Sigmoid colon (tissue), 7 donors: Measurements from ENCODE around the gene GGCX. TPM values are rescaled to one million over a fixed set of nuclear protein-coding genes. Genes with fewer than 3 reads are reported as not detected.
A peak's percentile ranks its signal among the peaks of the same experiment; 100 is the strongest.

ENCODE experiments used
- DNase-seq: peaks from one replicate; pipeline ENCODE4 v3.0.0-alpha.2; 2019
- H3K27ac ChIP-seq, 4 donors: fragments of 200-600 bp; sonication (generic); one replicate each; pipeline ENCODE4 v1.5.1; 2016 to 2019; ENCODE audit warnings: mild to moderate bottlenecking in 1 of 4
- H3K27me3 ChIP-seq, 3 donors: fragments of 200-600 bp; sonication (generic); one replicate each; pipeline ENCODE4 v1.5.1; 2019; ENCODE audit warnings: mild to moderate bottlenecking in 1 of 3
- H3K36me3 ChIP-seq, 4 donors: fragments of 200-600 bp; sonication (generic); one replicate each; pipeline ENCODE4 v1.5.1; 2016 to 2019
- H3K4me1 ChIP-seq, 4 donors: fragments of 200-600 bp; sonication (generic); one replicate each; pipeline ENCODE4 v1.5.1; 2017 to 2019
- H3K4me3 ChIP-seq, 4 donors: fragments of 200-600 bp; sonication (generic); one replicate each; pipeline ENCODE4 v1.5.1; 2017 to 2019; ENCODE audit warnings: mild to moderate bottlenecking in 2 of 4, moderate library complexity in 1 of 4
- H3K9me3 ChIP-seq, 4 donors: fragments of 200-600 bp in 3 of 4; sonication (generic) in 3 of 4; one replicate each; pipeline versions ENCODE4 v1.5.1 to v1.6.1; 2013 to 2019
- CTCF ChIP-seq, 4 experiments: fragments of 450-650 bp in 3 of 4; fragments of 200-600 bp in 1 of 4; IDR thresholded peaks; one replicate each; pipeline ENCODE4 v1.5.1; 2016 to 2019; ENCODE audit warnings: antibody characterized with exemption in 4 of 4, mild to moderate bottlenecking in 3 of 4, moderate library complexity in 2 of 4
- EP300 ChIP-seq, 4 donors: sonication (generic); formaldehyde crosslinking; IDR thresholded peaks; one replicate each; pipeline ENCODE4 v1.6.1; 2017; ENCODE audit warnings: antibody characterized with exemption in 4 of 4
- POLR2A ChIP-seq, 2 donors: fragments of 450-650 bp; IDR thresholded peaks; one replicate each; pipeline ENCODE4 v1.6.1; 2016; ENCODE audit warnings: antibody characterized with exemption in 2 of 2, mild to moderate bottlenecking in 2 of 2, moderate library complexity in 2 of 2
- POLR2AphosphoS5 ChIP-seq, 4 donors: sonication (generic); formaldehyde crosslinking; IDR thresholded peaks; one replicate each; pipeline ENCODE4 v1.6.1; 2017; ENCODE audit warnings: antibody characterized with exemption in 4 of 4
- WGBS, 2 donors: extraction: QIAGEN DNeasy Blood & Tissue Kit; methylation state at CpG; one replicate each; pipeline ENCODE4 v1.1.7; 2013; 5-methylcytosine and 5-hydroxymethylcytosine counted together
- intact Hi-C: fragments of 100-400 bp; cut with DNase I; formaldehyde crosslinking; loops from one replicate; pipeline ENCODE4 v1.15.1; 2023
- polyA plus RNA-seq, 3 donors: library from polyadenylated mRNA; stranded (reverse); fragments of 200-250 nt; gene quantifications; one replicate each; pipeline ENCODE4 v1.2.3, GENCODE V29; 2013
- total RNA-seq, 4 donors: library from RNA; depleted of rRNA; stranded (reverse); fragments of >200 nt; gene quantifications; one replicate each; pipeline ENCODE4 v1.1.0, GENCODE V29; 2016
- donor health status: healthy with polysubstance abuse.
- donor health status: Bipolar disorder and iron deficiency.
- donor health status: healthy.

GGCX gene
- total and polyA plus RNA-seq, 7 donors: 3.6 to 25.3 (median 22.8) TPM

GRCh38 chr2:85551698-85552678 is 9.3 kb downstream of the GGCX start:
- no peak overlapping the region for H3K4me3 ChIP-seq
- no peaks in the 10 kb centered on the region for H3K27me3 ChIP-seq
- no peaks in the 10 kb centered on the region for H3K9me3 ChIP-seq
- TF ChIP-seq POLR2AphosphoS5 (IDR thresholded peaks at IDR 0.05) (no peak), POLR2A (IDR thresholded peaks at IDR 0.05) (no peak), CTCF (IDR thresholded peaks at IDR 0.05) (peak; percentile 85 to 94 (median 93))
- intact Hi-C loops: loop anchor here (1.0 kb wide), 2 partner anchors 132 to 161 kb away; no protein-coding TSS in a partner anchor
- peak; percentile 90 for DNase-seq
- 78% methylated on average over 9 of the region's 9 CpGs for WGBS, 2 donors
- peaks cover 15 to 83% (median 40%) of the 10 kb centered on the region in 4 donors for H3K36me3 ChIP-seq
- H3K4me1 ChIP-seq: no peaks in the 10 kb centered on the region
- H3K27ac ChIP-seq: peak overlapping the region in 1 of 4 donors; percentile 25

GRCh38 chr2:85550486-85550885 is 10.8 kb downstream of the GGCX start:
- 76 to 93% methylated on average over 10 of the region's 10 CpGs for WGBS, 2 donors
- TF ChIP-seq EP300 (IDR thresholded peaks at IDR 0.05) (no peak), CTCF (IDR thresholded peaks at IDR 0.05) (no peak), POLR2A (IDR thresholded peaks at IDR 0.05) (no peak)
- H3K4me3 ChIP-seq: no peak overlapping the region
- intact Hi-C loops: no loop called here
- H3K27ac ChIP-seq: peak overlapping the region; percentile 22 to 40 (median 29)
- H3K27me3 ChIP-seq: no peaks in the 10 kb centered on the region
- no peaks in the 10 kb centered on the region for H3K9me3 ChIP-seq
- DNase-seq: peak; percentile 73
- peaks cover 0 to 2% (median 0%) of the 10 kb centered on the region in 4 donors for H3K4me1 ChIP-seq
- peaks cover 15 to 78% (median 39%) of the 10 kb centered on the region in 4 donors for H3K36me3 ChIP-seq

GRCh38 chr2:85549826-85550225 is 11.5 kb downstream of the GGCX start:
- Histone ChIP-seq H3K27ac (peak overlapping the region; percentile 22 to 100 (median 29)), H3K9me3 (no peaks in the 10 kb centered on the region), H3K4me3 (no peak overlapping the region), H3K36me3 (peaks cover 13 to 78% (median 33%) of the 10 kb centered on the region in 4 donors), H3K4me1 (peaks cover 0 to 7% (median under 1%) of the 10 kb centered on the region in 4 donors), H3K27me3 (no peaks in the 10 kb centered on the region)
- TF ChIP-seq EP300 (IDR thresholded peaks at IDR 0.05) (no peak), POLR2A (IDR thresholded peaks at IDR 0.05) (no peak), POLR2AphosphoS5 (IDR thresholded peaks at IDR 0.05) (no peak), CTCF (IDR thresholded peaks at IDR 0.05) (no peak)
- intact Hi-C loops: no loop called here
- 58 to 76% methylated on average over 4 of the region's 4 CpGs for WGBS, 2 donors
- DNase-seq: no peak

GRCh38 chr2:85549095-85549494 is 12.2 kb downstream of the GGCX start:
- H3K4me3 ChIP-seq: no peak overlapping the region
- intact Hi-C loops: no loop called here
- peak overlapping the region in 2 of 4 donors; percentile 28 to 100 for H3K27ac ChIP-seq
- peaks cover 0 to 14% (median 7%) of the 10 kb centered on the region in 4 donors for H3K4me1 ChIP-seq
- WGBS, 2 donors: 89 to 95% methylated on average over 10 of the region's 10 CpGs
- TF ChIP-seq EP300 (IDR thresholded peaks at IDR 0.05) (no peak), POLR2A (IDR thresholded peaks at IDR 0.05) (no peak), CTCF (IDR thresholded peaks at IDR 0.05) (no peak), POLR2AphosphoS5 (IDR thresholded peaks at IDR 0.05) (no peak)
- H3K36me3 ChIP-seq: peaks cover 13 to 78% (median 33%) of the 10 kb centered on the region in 4 donors
- no peak for DNase-seq
- no peaks in the 10 kb centered on the region for H3K27me3 ChIP-seq
- no peaks in the 10 kb centered on the region for H3K9me3 ChIP-seq
